CD8-positive, alpha-beta memory T cell (primary cell): ENCODE measurements around the gene ODAD3. TPM values are rescaled to one million over a fixed set of nuclear protein-coding genes. Genes with fewer than 3 reads are reported as not detected.
A peak's percentile ranks its signal among the peaks of the same experiment; 100 is the strongest.
"Not testable (repeated sequence)": the region's sequence is repeated elsewhere in the genome, so short reads cannot be mapped to it uniquely, and the experiment has no call there.

Experiments
- CTCF ChIA-PET: fragments of 350-600 bp; sonication (Branson Sonifier 250); formaldehyde crosslinking; loops from one replicate; lab custom pipeline; 2021; ENCODE audit warnings: antibody characterized with exemption; lab: Charles Lee
- POLR2A ChIA-PET: fragments of 350-600 bp; sonication (Branson Sonifier 250); formaldehyde crosslinking; loops from one replicate; lab custom pipeline; 2021; ENCODE audit warnings: antibody characterized with exemption; lab: Charles Lee
- DNase-seq, 5 donors: peaks; one replicate each; pipeline versions ENCODE4 v3.0.0 to v3.0.0-alpha.2; 2020 to 2022; ENCODE audit warnings: mixed read lengths in 1 of 5
- H3K27ac ChIP-seq: one replicate; pipeline ENCODE4 v1.7.0; 2013; ENCODE audit warnings: low read depth, mild to moderate bottlenecking, low read length, moderate library complexity
- H3K27me3 ChIP-seq: 2 replicates; pipeline ENCODE4 v1.7.0; 2013; ENCODE audit warnings: low read length, mild to moderate bottlenecking; ENCODE audit not compliant: insufficient read depth, poor library complexity, severe bottlenecking
- H3K36me3 ChIP-seq: 2 replicates; pipeline ENCODE4 v1.7.0; 2013; ENCODE audit warnings: mild to moderate bottlenecking, low read length, moderate library complexity; ENCODE audit not compliant: insufficient read depth
- H3K4me1 ChIP-seq: 2 replicates; pipeline ENCODE4 v1.7.0; 2013; ENCODE audit warnings: mild to moderate bottlenecking, low read length, moderate library complexity; ENCODE audit not compliant: insufficient read depth
- H3K4me3 ChIP-seq: 2 replicates; pipeline ENCODE4 v1.7.0; 2013; ENCODE audit warnings: mild to moderate bottlenecking, low read length
- H3K9me3 ChIP-seq: 2 replicates; pipeline ENCODE4 v1.7.0; 2013; ENCODE audit warnings: mild to moderate bottlenecking, low read length
- H3K27ac Mint-ChIP-seq, 8 donors: one replicate each; pipeline ENCODE4 v1.8.0; 2020 to 2021; ENCODE audit warnings: mixed read lengths in 8 of 8, mild to moderate bottlenecking in 6 of 8, inconsistent platforms in 3 of 8, moderate library complexity in 3 of 8
- H3K27me3 Mint-ChIP-seq, 2 donors: one replicate each; pipeline ENCODE4 v1.8.0; 2020 to 2021; ENCODE audit warnings: mixed read lengths in 2 of 2, mild to moderate bottlenecking in 1 of 2, moderate library complexity in 1 of 2
- H3K36me3 Mint-ChIP-seq, 3 donors: one replicate each; pipeline ENCODE4 v1.8.0; 2020 to 2021; ENCODE audit warnings: mixed read lengths in 3 of 3, inconsistent platforms in 1 of 3, mild to moderate bottlenecking in 1 of 3
- H3K4me1 Mint-ChIP-seq, 3 donors: one replicate each; pipeline ENCODE4 v1.8.0; 2020 to 2021; ENCODE audit warnings: mixed read lengths in 3 of 3, inconsistent platforms in 1 of 3, mild to moderate bottlenecking in 1 of 3
- H3K4me3 Mint-ChIP-seq, 7 donors: one replicate each; pipeline ENCODE4 v1.8.0; 2020 to 2021; ENCODE audit warnings: mixed read lengths in 7 of 7, mild to moderate bottlenecking in 6 of 7, moderate library complexity in 4 of 7, inconsistent platforms in 2 of 7
- H3K9me3 Mint-ChIP-seq, 5 donors: one replicate each; pipeline ENCODE4 v1.8.0; 2020 to 2022; ENCODE audit warnings: mixed read lengths in 5 of 5, mild to moderate bottlenecking in 3 of 5, moderate library complexity in 2 of 5, inconsistent platforms in 1 of 5
- polyA plus RNA-seq: library from polyadenylated mRNA; unstranded; fragments of 300-500 nt; fragmentation: Illumina TruSeq; gene quantifications from one replicate; pipeline ENCODE4 v1.2.3, GENCODE V29; 2021
- total RNA-seq, 2 experiments: library from RNA; stranded (reverse); gene quantifications; one replicate each; pipeline ENCODE4 v1.2.3, GENCODE V29; 2021

Gene ODAD3
- total and polyA plus RNA-seq, 3 experiments from 2014 or later: 0.11 to 0.24 TPM; not detected in 1

- ChIA-PET POLR2A (no interaction called here), CTCF (interaction anchor here (1.2 kb wide), 1 partner anchor 76 kb away, joined by 3 read pairs; no protein-coding TSS in a partner anchor)
- H3K9me3 Mint-ChIP-seq: no peaks in the 10 kb centered on the region
- Histone ChIP-seq H3K9me3 (no peaks in the 10 kb centered on the region), H3K4me1 (no peaks in the 10 kb centered on the region), H3K27me3 (no peaks in the 10 kb centered on the region), H3K36me3 (no peaks in the 10 kb centered on the region), H3K27ac (no peak overlapping the region), H3K4me3 (no peak overlapping the region)
- H3K4me1 Mint-ChIP-seq: no peaks in the 10 kb centered on the region
- H3K27ac Mint-ChIP-seq: no peak overlapping the region
- H3K27me3 Mint-ChIP-seq: peaks cover 6 to 18% of the 10 kb centered on the region in 2 donors
- no peak overlapping the region for H3K4me3 Mint-ChIP-seq
- H3K36me3 Mint-ChIP-seq: no peaks in the 10 kb centered on the region
- no peak for DNase-seq
Observed at GRCh38 chr19:11457115-11457514, 22.2 kb upstream of the ODAD3 start.

- ChIA-PET CTCF (interaction anchor here (1.2 to 2.1 kb wide), 2 partner anchors 26 to 75 kb away, joined by 3 to 10 read pairs; no protein-coding TSS in a partner anchor), POLR2A (no interaction called here)
- Mint-ChIP-seq H3K36me3 (no peaks in the 10 kb centered on the region), H3K27ac (no peak overlapping the region), H3K4me3 (no peak overlapping the region), H3K27me3 (peaks cover 6 to 18% of the 10 kb centered on the region in 2 donors), H3K9me3 (no peaks in the 10 kb centered on the region), H3K4me1 (no peaks in the 10 kb centered on the region)
- no peaks in the 10 kb centered on the region for H3K27me3 ChIP-seq
- H3K36me3 ChIP-seq: no peaks in the 10 kb centered on the region
- no peaks in the 10 kb centered on the region for H3K9me3 ChIP-seq
- DNase-seq: no peak
- no peaks in the 10 kb centered on the region for H3K4me1 ChIP-seq
- no peak overlapping the region for H3K27ac ChIP-seq
- no peak overlapping the region for H3K4me3 ChIP-seq
Observed at GRCh38 chr19:11456659-11457058, 21.7 kb upstream of the ODAD3 start.

- H3K27ac ChIP-seq, H3K4me1 ChIP-seq, POLR2A ChIA-PET, DNase-seq, H3K4me1 Mint-ChIP-seq, H3K27me3 ChIP-seq, H3K4me3 ChIP-seq, H3K9me3 Mint-ChIP-seq, H3K9me3 ChIP-seq, H3K36me3 ChIP-seq, H3K36me3 Mint-ChIP-seq, H3K27ac Mint-ChIP-seq: not testable (repeated sequence)
- H3K27me3 Mint-ChIP-seq: peaks cover 6 to 11% of the 10 kb centered on the region in 2 donors
- peak overlapping the region in 1 of 7 donors; percentile 59 for H3K4me3 Mint-ChIP-seq
- CTCF ChIA-PET: interaction anchor here (1.0 to 2.1 kb wide), 3 partner anchors 20 to 30 kb away, joined by 3 to 10 read pairs (median 3); partner anchors contain the start of genes ODAD3 and PRKCSH
Observed at GRCh38 chr19:11455233-11455554, 20.3 kb upstream of the ODAD3 start.

DNA sequence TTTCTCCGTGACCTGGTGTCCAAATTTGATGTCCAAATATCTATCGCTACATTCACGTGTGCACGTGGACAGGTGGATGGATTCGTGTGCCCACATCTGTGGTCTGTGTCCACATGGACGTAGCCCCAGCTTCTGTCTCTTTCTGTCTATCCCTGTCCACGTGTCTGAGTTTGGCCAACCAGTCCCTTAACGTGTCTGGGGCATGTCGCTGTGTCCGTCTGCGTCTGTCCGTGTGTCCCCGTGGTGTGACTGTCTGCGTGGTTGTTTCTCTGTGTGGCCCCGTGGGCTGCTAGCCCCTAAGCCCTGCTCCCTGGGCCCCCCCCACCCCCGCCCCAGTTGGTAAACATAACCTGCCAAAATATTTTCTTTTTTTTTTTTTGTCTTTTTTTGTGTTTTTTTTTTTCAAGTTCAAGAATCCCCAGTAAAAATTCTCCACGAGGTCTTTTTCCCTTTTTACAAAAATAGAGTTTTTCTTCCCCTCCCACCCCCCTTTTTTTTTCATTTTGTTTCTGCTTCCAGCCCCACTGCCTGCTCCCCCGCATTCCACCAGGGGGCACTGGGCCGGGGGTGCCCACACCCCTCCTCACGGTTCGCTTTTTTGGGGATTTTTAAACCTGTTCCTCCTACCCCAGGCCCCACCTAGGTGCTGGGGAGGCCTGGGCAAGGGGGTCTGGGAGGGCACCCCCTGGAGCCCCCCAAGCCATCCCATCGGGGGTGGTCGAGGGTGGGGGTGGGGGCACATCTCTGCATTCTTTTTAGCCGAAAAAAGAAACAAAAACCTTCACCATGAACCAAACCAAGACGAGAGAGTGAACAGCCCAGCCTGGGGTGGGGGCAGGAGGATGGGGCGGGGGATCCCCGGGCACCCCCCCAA, 18.8 kb upstream of the ODAD3 start:
- no peaks in the 10 kb centered on the region for H3K27me3 ChIP-seq
- ChIA-PET POLR2A (no interaction called here), CTCF (interaction anchor here (1.2 to 1.4 kb wide), 2 partner anchors 29 to 73 kb away, joined by 3 to 4 read pairs; no protein-coding TSS in a partner anchor)
- Mint-ChIP-seq H3K4me1 (no peaks in the 10 kb centered on the region), H3K4me3 (no peak overlapping the region), H3K27ac (no peak overlapping the region), H3K27me3 (peaks cover 3 to 5% of the 10 kb centered on the region in 2 donors), H3K9me3 (no peaks in the 10 kb centered on the region), H3K36me3 (peaks cover 0 to 15% (median 0%) of the 10 kb centered on the region in 3 donors)
- peak in 1 of 5 donors; percentile 12 for DNase-seq
- H3K27ac ChIP-seq: no peak overlapping the region
- H3K4me3 ChIP-seq: no peak overlapping the region
- H3K36me3 ChIP-seq: no peaks in the 10 kb centered on the region
- no peaks in the 10 kb centered on the region for H3K9me3 ChIP-seq
- H3K4me1 ChIP-seq: no peaks in the 10 kb centered on the region

DNA sequence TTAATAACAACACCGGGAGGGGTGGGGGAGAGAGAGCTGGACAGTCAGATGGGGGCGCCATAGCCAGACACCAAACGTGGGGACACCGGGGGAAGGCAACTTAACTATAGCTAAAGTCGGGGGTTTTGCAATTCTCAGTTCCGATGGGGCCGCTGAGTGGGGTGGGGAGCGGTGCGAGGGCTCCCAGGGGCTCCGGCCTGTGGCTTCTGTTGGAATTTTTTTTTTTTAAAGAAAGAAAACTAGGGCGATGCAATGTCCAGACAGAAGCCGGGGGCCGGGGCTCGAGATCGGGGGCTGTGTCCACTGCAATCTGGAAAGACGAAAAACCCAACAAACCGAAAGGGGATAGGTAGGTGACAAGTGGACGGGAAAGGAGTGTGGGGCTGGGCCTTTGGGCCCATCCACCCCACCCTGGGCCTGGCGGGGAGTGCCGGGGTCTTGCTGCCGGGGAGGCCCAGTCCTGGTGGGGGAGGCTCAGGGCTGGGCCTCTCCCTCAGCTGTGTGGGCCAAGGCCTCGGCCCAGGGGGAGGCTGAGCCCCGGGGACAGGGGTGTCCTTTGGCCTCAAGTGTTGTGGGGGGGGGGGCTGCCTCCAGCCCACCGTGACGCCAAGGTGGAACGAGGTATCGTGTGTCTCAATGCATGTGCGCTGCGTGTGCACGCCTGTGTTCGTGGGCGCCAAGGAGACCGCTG, 17.8 kb upstream of the ODAD3 start:
- H3K27me3 Mint-ChIP-seq: peaks cover 0 to under 1% of the 10 kb centered on the region in 2 donors
- POLR2A ChIA-PET: no interaction called here
- DNase-seq: no peak

GRCh38 chr19:11451871-11452619, 17.1 kb upstream of the ODAD3 start:
- DNase-seq: no peak
- H3K9me3 Mint-ChIP-seq: no peaks in the 10 kb centered on the region
- H3K36me3 Mint-ChIP-seq: peaks cover 0 to 28% (median 0%) of the 10 kb centered on the region in 3 donors
- no peaks in the 10 kb centered on the region for H3K27me3 ChIP-seq
- no peak overlapping the region for H3K4me3 ChIP-seq
- ChIA-PET CTCF (interaction anchor here (1.2 to 1.4 kb wide), 2 partner anchors 30 to 72 kb away, joined by 3 to 4 read pairs; no protein-coding TSS in a partner anchor), POLR2A (no interaction called here)
- no peak overlapping the region for H3K4me3 Mint-ChIP-seq
- no peaks in the 10 kb centered on the region for H3K36me3 ChIP-seq
- H3K27ac Mint-ChIP-seq: peak overlapping the region in 1 of 8 donors; percentile 93
- no peaks in the 10 kb centered on the region for H3K9me3 ChIP-seq
- no peak overlapping the region for H3K27ac ChIP-seq
- H3K4me1 ChIP-seq: no peaks in the 10 kb centered on the region
- H3K4me1 Mint-ChIP-seq: no peaks in the 10 kb centered on the region
- no peaks in the 10 kb centered on the region for H3K27me3 Mint-ChIP-seq

More for the DNA sequence above, 17.8 kb upstream of the ODAD3 start:
- Mint-ChIP-seq H3K4me3 (no peak overlapping the region), H3K27ac (peak overlapping the region in 1 of 8 donors; percentile 93), H3K36me3 (peaks cover 0 to 24% (median 0%) of the 10 kb centered on the region in 3 donors), H3K4me1 (no peaks in the 10 kb centered on the region), H3K9me3 (no peaks in the 10 kb centered on the region)
- Histone ChIP-seq H3K4me1 (no peaks in the 10 kb centered on the region), H3K27ac (no peak overlapping the region), H3K9me3 (no peaks in the 10 kb centered on the region), H3K27me3 (no peaks in the 10 kb centered on the region), H3K36me3 (no peaks in the 10 kb centered on the region), H3K4me3 (no peak overlapping the region)
- CTCF ChIA-PET: interaction anchor here (0.6 to 1.4 kb wide), 3 partner anchors 30 to 177 kb away, joined by 3 to 4 read pairs (median 3); no protein-coding TSS in a partner anchor

DNA sequence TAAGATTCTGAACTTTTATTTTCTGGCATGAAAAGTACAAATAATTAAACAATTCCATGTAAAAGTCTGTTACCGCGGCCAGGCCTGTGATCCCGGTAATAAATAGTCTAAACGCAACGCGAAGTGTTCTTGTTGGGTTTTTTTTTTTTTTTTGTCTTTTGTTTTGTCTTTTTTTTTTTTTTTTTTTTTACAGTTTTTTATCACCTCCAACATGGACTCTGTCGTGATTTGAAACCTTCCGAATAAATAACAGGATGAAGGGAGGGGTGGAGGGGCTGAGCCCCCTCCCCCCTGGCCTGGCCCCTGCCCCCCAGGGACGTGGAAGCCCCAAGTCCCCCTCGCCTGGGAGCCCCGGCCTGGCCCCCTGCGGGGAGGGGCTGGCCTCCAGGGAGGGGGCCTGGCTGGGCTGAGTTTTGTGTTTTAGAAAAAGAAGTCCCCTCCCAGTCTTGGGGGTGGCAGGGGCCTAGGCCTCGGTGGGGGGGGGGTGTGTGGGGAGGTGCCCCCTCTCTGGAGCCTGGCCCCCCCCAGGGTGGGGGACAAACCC, 16.5 kb upstream of the ODAD3 start:
- H3K27me3 Mint-ChIP-seq: no peaks in the 10 kb centered on the region
- H3K4me1 Mint-ChIP-seq: no peaks in the 10 kb centered on the region
- no peak for DNase-seq
- Histone ChIP-seq H3K27me3 (no peaks in the 10 kb centered on the region), H3K9me3 (no peaks in the 10 kb centered on the region), H3K27ac (no peak overlapping the region), H3K36me3 (no peaks in the 10 kb centered on the region), H3K4me1 (no peaks in the 10 kb centered on the region), H3K4me3 (no peak overlapping the region)
- ChIA-PET POLR2A (no interaction called here), CTCF (no interaction called here)
- no peaks in the 10 kb centered on the region for H3K9me3 Mint-ChIP-seq
- H3K27ac Mint-ChIP-seq: no peak overlapping the region
- no peak overlapping the region for H3K4me3 Mint-ChIP-seq
- peaks cover 0 to 32% (median 0%) of the 10 kb centered on the region in 3 donors for H3K36me3 Mint-ChIP-seq
